Activated naive CD8-positive, alpha-beta T cell treated with anti-CD3 and anti-CD28 coated beads, Interleukin-2, amount 50 U/mL, for 24 hours (primary cell): ENCODE data around the gene DACH1.

Experiments
- ATAC-seq: fragments of 150-1000 bp; cut with Tn5 transposase; one replicate; pipeline ENCODE4 v1.10.0; 2021
- DNase-seq: peaks from one replicate; pipeline ENCODE4 v3.0.0; 2021
- H3K27ac Mint-ChIP-seq: one replicate; pipeline ENCODE4 v1.8.0; 2021; ENCODE audit warnings: mild to moderate bottlenecking, mixed read lengths
- H3K27me3 Mint-ChIP-seq: one replicate; pipeline ENCODE4 v1.8.0; 2021; ENCODE audit warnings: mixed read lengths
- H3K36me3 Mint-ChIP-seq: one replicate; pipeline ENCODE4 v1.8.0; 2021; ENCODE audit warnings: low read depth, mixed read lengths
- H3K4me1 Mint-ChIP-seq: one replicate; pipeline ENCODE4 v1.8.0; 2021; ENCODE audit warnings: mixed read lengths
- H3K4me3 Mint-ChIP-seq: one replicate; pipeline ENCODE4 v1.8.0; 2021; ENCODE audit warnings: mild to moderate bottlenecking, moderate library complexity, mixed read lengths
- H3K9me3 Mint-ChIP-seq: one replicate; pipeline ENCODE4 v1.8.0; 2021; ENCODE audit warnings: mixed read lengths

DACH1 gene

DNA sequence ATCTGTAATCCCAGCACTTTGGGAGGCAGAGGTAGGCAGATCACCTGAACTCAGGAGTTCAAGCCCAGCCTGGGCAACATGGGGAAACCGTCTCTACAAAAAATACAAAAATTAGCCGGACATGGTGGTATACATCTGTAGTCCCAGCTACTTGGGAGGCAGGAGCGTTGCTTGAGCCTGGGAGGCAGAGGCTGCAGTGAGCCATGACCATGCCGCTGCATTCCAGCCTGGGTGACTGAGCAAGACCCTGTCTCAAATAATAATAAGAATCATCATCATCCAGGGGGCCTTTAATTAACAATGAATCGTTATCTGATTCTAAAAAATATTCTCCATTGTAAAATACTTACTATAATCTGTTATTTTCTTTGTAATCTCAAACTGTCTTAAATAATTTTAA is 283.4 kb downstream of the DACH1 start:
- Mint-ChIP-seq H3K36me3 (no peaks in the 10 kb centered on the region), H3K4me1 (no peaks in the 10 kb centered on the region), H3K9me3 (no peaks in the 10 kb centered on the region), H3K27me3 (no peaks in the 10 kb centered on the region), H3K27ac (no peak overlapping the region), H3K4me3 (no peak overlapping the region)
- DNase-seq (no peak), ATAC-seq (no peak)

DNA sequence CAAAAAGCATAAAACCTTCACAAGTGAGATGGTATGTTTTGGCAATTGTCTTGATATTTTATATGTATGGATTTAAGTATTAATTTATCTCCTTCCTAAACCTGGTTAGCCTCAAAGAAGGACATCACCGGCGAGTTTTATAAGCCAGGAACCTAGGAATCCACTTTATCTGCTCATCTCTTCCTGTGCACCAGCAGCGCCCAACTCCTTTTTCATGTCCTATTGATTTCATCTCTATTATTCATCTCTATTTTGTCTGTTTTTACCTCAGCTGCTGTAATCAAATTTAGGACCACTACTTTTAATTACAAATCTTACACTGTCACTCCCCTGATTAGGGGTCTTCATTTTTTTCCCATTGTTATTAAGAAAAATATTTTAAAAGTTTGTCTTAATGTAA is 286.4 kb downstream of the DACH1 start:
- H3K4me3 Mint-ChIP-seq, result no peak overlapping the region
- DNase-seq (no peak), ATAC-seq (no peak)
- H3K36me3 Mint-ChIP-seq, result no peaks in the 10 kb centered on the region
- H3K4me1 Mint-ChIP-seq, result no peaks in the 10 kb centered on the region
- H3K27me3 Mint-ChIP-seq, result no peaks in the 10 kb centered on the region
- H3K27ac Mint-ChIP-seq, result no peak overlapping the region
- H3K9me3 Mint-ChIP-seq, result no peaks in the 10 kb centered on the region

DNA sequence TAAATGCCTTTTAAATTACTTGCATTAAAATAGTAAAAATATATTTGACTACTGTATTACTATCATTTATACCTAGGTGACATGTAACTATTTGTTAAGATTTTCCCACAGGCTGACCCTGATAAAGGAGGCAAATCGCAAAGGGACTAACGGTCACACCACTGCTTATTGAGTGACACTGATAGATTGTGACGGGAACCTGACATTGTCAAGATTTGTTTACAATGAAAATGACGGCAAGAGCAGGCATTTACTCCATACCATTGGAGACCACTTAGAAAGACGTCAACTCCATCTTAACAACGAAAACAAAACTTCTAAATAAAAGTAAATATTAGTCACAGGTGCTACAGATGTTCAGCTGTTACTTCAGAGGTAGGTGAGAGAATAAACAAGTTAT is 289.0 kb downstream of the DACH1 start:
- no peaks in the 10 kb centered on the region for H3K27me3 Mint-ChIP-seq
- H3K4me1 Mint-ChIP-seq, result no peaks in the 10 kb centered on the region
- no peaks in the 10 kb centered on the region for H3K9me3 Mint-ChIP-seq
- DNase-seq (no peak), ATAC-seq (no peak)
- no peak overlapping the region for H3K4me3 Mint-ChIP-seq
- no peaks in the 10 kb centered on the region for H3K36me3 Mint-ChIP-seq
- H3K27ac Mint-ChIP-seq, result no peak overlapping the region

DNA sequence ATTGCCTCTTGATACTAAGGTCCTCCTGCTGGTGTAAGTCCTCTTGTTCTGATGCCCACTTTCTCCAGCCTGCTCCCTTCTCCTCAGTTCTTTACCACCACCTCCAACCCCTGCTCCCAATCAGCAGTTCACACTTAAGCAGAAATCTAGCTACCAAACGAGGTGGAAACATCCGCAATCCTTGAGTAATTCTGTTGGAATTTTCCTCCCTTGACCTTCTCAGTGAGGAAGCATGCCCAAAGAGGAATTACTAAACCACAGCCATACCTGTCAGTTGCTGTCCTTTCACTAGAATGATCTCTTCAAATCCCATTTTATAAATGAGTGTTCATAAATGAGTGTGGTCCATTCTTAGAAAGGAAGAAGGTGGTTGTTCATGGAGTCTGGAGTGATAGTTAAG is 289.9 kb downstream of the DACH1 start:
- no peaks in the 10 kb centered on the region for H3K27me3 Mint-ChIP-seq
- H3K36me3 Mint-ChIP-seq, result no peaks in the 10 kb centered on the region
- H3K4me1 Mint-ChIP-seq, result no peaks in the 10 kb centered on the region
- no peak overlapping the region for H3K27ac Mint-ChIP-seq
- no peak overlapping the region for H3K4me3 Mint-ChIP-seq
- no peaks in the 10 kb centered on the region for H3K9me3 Mint-ChIP-seq
- DNase-seq (no peak), ATAC-seq (no peak)

DNA sequence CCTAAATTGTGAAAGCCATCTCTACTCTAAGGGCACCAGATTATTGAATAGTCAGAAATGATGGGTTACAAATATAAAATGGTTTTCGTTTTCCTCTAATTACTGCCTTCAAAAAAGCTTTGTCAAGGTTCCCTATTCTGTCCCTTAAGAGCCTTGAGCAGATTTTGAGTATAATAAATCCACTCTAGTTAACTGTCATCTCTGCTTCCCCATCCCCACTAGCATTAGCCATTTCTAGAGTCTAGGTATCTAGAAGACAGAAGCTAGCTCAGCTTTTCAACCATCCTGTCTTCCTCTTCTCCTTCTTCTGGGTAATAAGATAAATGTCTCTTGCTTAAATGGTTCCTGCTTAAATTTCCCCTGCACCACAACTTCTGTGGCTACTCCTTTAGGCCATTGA is 290.4 kb downstream of the DACH1 start:
- Mint-ChIP-seq H3K4me1 (no peaks in the 10 kb centered on the region), H3K27ac (no peak overlapping the region), H3K9me3 (no peaks in the 10 kb centered on the region), H3K27me3 (no peaks in the 10 kb centered on the region), H3K4me3 (no peak overlapping the region), H3K36me3 (no peaks in the 10 kb centered on the region)
- no peak for ATAC-seq
- DNase-seq, result no peak

DNA sequence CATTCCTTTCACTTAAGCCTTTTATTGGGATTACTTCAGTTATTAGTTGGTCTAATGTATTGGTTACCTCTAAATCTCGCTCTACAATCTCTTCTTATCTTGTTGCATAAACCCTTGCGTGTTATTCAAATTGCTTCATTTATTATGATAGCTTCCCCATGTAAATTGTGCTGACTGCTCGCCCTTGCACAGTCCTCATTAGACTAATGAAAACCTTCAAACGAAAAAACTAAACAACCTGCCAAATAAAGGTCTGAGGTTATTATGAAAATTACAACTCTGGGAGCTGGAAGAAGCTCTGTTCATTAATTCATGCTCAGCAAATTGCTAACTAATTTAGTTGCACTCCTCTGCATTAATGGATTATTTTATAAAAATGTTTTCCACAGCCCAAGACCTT is 320.1 kb downstream of the DACH1 start:
- H3K9me3 Mint-ChIP-seq, result no peaks in the 10 kb centered on the region
- no peak overlapping the region for H3K4me3 Mint-ChIP-seq
- H3K36me3 Mint-ChIP-seq, result no peaks in the 10 kb centered on the region
- DNase-seq, result no peak
- H3K27me3 Mint-ChIP-seq, result no peaks in the 10 kb centered on the region
- no peak for ATAC-seq
- no peak overlapping the region for H3K27ac Mint-ChIP-seq
- no peaks in the 10 kb centered on the region for H3K4me1 Mint-ChIP-seq

DNA sequence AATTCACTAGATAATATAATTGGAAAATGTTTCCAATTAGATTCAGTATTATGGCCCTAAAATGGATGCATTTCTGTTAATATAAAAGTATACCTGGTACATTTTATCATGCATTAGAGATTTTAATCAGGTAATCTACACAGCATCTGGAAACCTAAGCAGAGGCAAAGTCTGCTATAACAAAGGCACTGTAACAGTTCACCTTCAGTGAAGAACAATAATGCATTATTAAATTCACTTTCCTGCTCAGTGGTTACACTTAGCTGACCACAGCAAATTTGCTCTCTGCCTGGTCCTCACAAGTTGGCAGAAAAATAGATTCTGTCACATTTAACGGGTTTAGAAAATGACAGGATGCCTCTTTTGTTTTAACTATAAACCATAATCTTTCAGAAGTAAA is 326.9 kb downstream of the DACH1 start:
- no peaks in the 10 kb centered on the region for H3K9me3 Mint-ChIP-seq
- DNase-seq (no peak), ATAC-seq (no peak)
- H3K27ac Mint-ChIP-seq, result no peak overlapping the region
- no peaks in the 10 kb centered on the region for H3K27me3 Mint-ChIP-seq
- no peak overlapping the region for H3K4me3 Mint-ChIP-seq
- H3K36me3 Mint-ChIP-seq, result no peaks in the 10 kb centered on the region
- no peaks in the 10 kb centered on the region for H3K4me1 Mint-ChIP-seq

DNA sequence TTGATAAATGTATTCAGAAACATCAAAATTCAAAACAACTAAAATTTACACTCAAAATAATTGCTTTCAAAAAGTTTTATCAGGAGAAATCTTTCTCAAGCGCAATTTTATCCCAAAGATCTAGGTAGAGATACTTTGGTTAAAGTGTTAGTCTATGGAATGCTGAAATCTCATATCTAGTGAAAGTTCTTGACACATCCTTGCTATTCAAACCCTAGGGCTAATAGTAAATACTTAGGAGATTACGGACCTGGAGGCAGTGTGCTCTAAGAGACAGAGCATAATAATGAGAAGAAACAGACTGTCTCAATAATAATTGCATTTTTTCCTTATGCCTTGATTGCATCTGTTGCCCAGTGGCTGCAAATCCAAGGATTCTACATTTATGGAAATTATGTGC is 330.8 kb downstream of the DACH1 start:
- Mint-ChIP-seq H3K4me1 (no peaks in the 10 kb centered on the region), H3K27ac (no peak overlapping the region), H3K36me3 (no peaks in the 10 kb centered on the region), H3K27me3 (no peaks in the 10 kb centered on the region), H3K4me3 (no peak overlapping the region), H3K9me3 (no peaks in the 10 kb centered on the region)
- ATAC-seq (no peak), DNase-seq (no peak)

DNA sequence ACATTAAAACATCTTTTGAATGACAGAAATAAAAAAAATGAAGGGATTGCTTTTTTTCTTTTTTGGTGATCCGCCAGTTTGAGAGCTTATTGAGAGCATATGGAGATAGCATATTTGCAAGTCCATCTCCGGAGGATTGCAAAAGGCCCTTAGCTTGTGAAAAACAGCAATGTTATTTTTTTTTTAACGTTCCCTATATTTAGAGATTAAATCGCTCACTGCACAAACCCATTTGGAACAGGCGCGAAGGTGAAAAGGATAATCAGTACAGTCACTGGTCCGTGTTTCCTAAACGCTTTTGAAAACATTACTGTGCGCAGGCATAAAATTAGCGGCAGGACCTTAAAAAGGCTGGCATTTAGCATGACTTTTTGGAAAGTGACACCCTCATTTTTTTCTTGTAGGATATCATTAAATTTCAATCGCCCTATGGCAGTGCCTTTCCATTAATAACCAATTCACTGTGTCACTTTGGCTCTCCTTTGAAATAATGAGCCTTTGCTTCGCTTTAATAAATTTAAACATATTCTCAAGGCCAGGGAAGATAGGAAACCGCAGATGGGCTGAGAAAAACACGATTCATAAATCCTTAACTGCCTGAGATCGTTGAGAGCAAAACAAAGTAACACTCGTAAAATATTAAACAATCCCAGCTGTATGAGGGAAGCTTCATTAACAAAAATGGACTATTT is 342.2 kb downstream of the DACH1 start:
- H3K9me3 Mint-ChIP-seq, result no peaks in the 10 kb centered on the region
- ATAC-seq, result no peak
- H3K27me3 Mint-ChIP-seq, result no peaks in the 10 kb centered on the region
- no peaks in the 10 kb centered on the region for H3K36me3 Mint-ChIP-seq
- no peak overlapping the region for H3K4me3 Mint-ChIP-seq
- no peaks in the 10 kb centered on the region for H3K4me1 Mint-ChIP-seq
- no peak for DNase-seq
- H3K27ac Mint-ChIP-seq, result no peak overlapping the region

DNA sequence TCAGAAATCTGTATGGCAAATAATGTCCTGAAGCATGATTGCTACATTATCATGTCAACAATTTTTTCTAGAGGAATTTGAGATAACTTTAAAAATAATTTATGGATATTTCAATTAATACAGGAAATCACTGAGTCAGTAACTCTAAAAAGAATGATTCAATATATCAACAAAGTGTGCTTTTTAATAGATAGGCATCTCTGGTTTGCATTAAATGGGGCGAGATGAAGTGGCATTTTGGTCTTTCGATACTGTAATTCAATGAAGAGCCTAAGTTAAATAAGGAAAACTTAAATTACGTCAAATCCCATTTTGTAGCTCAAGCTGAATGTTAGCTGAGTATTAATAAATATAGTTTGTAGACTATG is 342.8 kb downstream of the DACH1 start:
- Mint-ChIP-seq H3K27ac (no peak overlapping the region), H3K27me3 (no peaks in the 10 kb centered on the region), H3K36me3 (no peaks in the 10 kb centered on the region), H3K4me1 (no peaks in the 10 kb centered on the region), H3K4me3 (no peak overlapping the region), H3K9me3 (no peaks in the 10 kb centered on the region)
- no peak for ATAC-seq
- no peak for DNase-seq

DNA sequence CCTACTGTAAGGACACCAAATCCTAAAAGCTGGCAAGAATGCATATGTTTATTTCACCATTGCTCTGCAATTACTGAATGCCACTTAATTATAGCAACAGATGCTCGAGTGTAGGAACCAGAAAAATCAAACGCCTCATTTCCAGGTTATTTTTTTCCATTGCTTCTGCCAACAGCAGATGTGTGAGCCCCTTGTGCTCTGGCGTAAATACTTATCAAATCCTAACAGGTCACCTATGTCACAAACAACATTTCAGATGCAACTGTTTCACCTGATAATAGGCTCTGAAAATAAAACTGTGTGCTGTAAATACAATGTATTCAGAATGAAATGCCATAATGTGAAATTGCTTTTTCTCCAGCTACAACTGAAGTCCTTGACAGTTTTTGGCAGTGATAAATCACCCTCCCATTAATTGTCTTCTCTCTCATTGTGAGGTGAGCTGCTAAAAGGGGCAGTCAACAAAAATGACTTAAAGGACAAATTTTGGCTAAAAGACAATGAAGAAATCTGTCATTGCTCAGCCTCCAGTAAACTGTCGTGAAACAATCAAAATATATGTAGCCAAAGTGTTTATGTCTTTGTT is 344.0 kb downstream of the DACH1 start:
- no peak for ATAC-seq
- Mint-ChIP-seq H3K36me3 (no peaks in the 10 kb centered on the region), H3K27ac (no peak overlapping the region), H3K9me3 (no peaks in the 10 kb centered on the region), H3K27me3 (no peaks in the 10 kb centered on the region), H3K4me1 (no peaks in the 10 kb centered on the region), H3K4me3 (no peak overlapping the region)
- DNase-seq, result no peak

DNA sequence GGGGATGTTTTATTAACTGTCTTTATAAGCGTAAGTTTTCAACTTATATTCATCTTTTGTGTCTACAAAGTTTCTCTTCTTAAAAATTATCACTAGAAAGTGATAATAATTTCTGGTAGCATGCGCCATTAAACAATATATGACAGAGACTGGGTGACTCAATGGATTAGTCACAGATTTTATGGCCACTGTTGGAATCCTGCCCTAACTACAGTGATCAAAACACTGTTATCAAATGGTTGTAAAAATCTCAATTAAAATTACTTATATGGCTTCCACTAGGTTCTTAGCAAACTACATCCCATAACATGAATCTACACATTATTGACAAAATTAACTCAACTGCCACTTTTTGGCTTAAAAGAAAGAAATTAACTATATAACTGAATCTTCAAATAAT is 350.0 kb downstream of the DACH1 start:
- no peak overlapping the region for H3K4me3 Mint-ChIP-seq
- no peaks in the 10 kb centered on the region for H3K9me3 Mint-ChIP-seq
- H3K36me3 Mint-ChIP-seq, result no peaks in the 10 kb centered on the region
- DNase-seq (no peak), ATAC-seq (no peak)
- H3K27me3 Mint-ChIP-seq, result no peaks in the 10 kb centered on the region
- no peak overlapping the region for H3K27ac Mint-ChIP-seq
- no peaks in the 10 kb centered on the region for H3K4me1 Mint-ChIP-seq

DNA sequence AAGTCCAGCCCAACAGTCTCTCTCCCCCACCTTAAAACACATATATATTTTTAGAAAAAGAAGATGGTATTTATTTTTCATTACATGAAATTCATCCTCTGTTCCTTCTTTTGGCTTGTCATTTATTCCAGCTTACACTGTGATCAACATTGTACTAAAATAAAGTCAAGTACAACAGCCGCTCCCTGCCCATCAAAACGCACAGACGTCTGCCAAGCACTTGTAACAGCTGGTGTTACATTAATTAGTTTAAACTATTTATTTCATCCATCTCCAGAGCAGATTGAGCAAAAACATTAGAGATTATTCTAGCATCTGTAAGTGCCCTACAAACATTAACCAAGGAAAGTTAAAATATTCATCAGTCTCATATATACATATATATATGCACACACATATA is 350.5 kb downstream of the DACH1 start:
- Mint-ChIP-seq H3K4me1 (no peaks in the 10 kb centered on the region), H3K4me3 (no peak overlapping the region), H3K27ac (no peak overlapping the region), H3K27me3 (no peaks in the 10 kb centered on the region), H3K9me3 (no peaks in the 10 kb centered on the region), H3K36me3 (no peaks in the 10 kb centered on the region)
- ATAC-seq, result no peak
- no peak for DNase-seq

DNA sequence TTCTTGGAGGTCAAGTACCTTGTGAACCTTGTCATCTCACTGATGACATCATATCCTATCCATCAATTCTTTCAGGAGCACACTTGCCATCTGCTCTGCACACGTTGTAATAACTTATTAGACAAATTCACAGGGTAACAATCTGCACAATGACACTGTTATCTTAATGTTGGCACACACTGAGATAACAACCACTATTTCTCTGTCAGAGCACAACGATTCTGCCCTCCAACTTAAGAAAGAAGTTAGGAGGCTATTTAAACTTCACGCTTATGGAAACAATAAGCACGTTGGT is 351.3 kb downstream of the DACH1 start:
- Mint-ChIP-seq H3K9me3 (no peaks in the 10 kb centered on the region), H3K27me3 (no peaks in the 10 kb centered on the region), H3K36me3 (no peaks in the 10 kb centered on the region), H3K4me3 (no peak overlapping the region), H3K27ac (no peak overlapping the region), H3K4me1 (no peaks in the 10 kb centered on the region)
- no peak for DNase-seq
- ATAC-seq, result no peak

DNA sequence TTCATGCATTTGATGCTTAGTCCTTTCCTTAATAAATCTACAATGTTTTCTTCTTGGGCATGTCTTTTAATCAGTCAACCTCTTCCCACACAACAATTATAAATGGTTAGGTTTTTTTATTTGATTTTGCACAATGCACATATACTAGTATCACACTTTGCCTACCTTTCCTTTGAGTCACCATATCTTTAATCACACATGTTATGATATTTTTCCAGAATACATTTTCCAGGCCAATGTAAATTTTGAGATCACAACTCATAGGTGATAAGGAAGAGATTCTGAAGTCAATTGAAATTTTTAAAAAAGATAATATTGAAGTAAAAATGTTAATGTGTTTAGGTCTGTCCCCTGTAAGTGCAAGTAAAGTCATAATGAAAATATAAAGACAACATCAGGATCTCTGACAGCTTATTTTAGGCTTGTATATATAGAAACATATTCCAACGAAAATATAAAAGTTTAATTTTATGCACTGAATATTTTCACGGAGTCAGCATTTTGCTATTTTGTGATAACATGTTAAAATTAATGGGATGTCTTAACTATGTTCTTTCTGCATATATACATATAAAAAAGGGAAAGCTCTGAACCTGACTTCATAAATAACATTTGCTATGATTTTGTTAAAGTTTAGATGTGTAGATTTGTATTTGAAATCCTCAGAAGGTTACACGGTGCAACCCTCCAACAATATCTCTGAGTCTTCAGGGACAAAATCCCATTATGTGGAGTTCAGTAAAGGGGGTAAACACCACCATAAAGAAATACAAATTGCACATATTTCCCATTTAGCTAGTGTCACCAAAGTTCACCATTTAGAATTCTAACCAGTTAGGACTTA is 351.9 kb downstream of the DACH1 start:
- Mint-ChIP-seq H3K27ac (no peak overlapping the region), H3K9me3 (no peaks in the 10 kb centered on the region), H3K36me3 (no peaks in the 10 kb centered on the region), H3K27me3 (no peaks in the 10 kb centered on the region), H3K4me1 (no peaks in the 10 kb centered on the region), H3K4me3 (no peak overlapping the region)
- ATAC-seq (no peak), DNase-seq (no peak)
